Measurements from ENCODE around the gene SPCS3.
A peak's percentile ranks its signal among the peaks of the same experiment; 100 is the strongest.

Gene SPCS3

DNA sequence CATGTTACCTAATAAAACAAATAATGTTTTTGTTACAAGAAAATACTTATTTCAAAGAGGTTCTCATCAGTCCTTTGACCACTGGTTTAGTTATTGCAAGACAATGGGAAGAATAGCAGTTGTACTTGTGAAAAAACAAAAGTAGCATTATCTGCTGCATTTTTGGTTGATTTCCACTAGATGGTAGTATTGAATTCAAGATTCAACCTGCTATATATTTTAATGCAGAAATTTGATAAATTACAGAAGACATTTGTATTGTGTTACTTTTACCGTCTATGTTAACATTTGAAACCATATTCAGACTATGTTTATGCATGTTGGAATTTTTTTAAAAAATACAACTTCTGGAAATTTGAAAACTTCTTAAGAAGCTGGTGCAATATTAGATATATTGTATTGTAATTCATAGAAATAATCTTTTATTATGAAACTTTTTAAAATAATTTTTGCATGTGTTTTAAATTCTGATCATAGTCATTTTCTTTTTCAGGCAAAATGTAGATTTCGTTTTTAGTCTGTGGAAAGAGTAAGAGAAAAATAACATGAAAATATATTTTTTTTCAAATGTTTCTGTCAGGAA lies 56.4 kb downstream of the SPCS3 start:
- peak; percentile 43 for DNase-seq (ENCODE audit: low read depth)
- TF ChIP-seq, protein P1, sequence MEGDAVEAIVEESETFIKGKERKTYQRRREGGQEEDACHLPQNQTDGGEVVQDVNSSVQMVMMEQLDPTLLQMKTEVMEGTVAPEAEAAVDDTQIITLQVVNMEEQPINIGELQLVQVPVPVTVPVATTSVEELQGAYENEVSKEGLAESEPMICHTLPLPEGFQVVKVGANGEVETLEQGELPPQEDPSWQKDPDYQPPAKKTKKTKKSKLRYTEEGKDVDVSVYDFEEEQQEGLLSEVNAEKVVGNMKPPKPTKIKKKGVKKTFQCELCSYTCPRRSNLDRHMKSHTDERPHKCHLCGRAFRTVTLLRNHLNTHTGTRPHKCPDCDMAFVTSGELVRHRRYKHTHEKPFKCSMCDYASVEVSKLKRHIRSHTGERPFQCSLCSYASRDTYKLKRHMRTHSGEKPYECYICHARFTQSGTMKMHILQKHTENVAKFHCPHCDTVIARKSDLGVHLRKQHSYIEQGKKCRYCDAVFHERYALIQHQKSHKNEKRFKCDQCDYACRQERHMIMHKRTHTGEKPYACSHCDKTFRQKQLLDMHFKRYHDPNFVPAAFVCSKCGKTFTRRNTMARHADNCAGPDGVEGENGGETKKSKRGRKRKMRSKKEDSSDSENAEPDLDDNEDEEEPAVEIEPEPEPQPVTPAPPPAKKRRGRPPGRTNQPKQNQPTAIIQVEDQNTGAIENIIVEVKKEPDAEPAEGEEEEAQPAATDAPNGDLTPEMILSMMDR (conservative IDR thresholded peaks at IDR 0.05; ENCODE audit: control insufficient read depth, insufficient read depth, low read depth, low read length), result peak; percentile 51
- H3K4me3 ChIP-seq (ENCODE audit: control insufficient read depth, low read depth, low read length), result no peak overlapping the region

DNA sequence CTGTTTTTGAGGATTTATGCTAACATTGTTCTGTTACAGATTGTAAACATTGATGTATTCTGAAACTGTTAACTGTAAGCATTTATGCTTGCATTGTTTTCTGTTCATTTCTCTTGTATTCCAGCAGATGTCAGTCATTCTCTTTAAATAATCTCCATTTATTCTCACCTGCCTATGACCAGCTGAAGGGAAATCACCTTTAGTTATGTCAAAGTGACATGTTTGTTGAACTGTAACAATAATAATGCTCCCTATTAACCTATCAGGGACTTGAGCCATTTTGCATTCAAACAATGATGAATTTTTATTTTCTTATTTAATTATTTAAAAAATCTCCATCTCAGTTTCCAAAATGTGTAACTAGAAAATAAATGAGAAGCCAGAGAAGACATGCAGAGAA lies 58.0 kb downstream of the SPCS3 start:
- no peak overlapping the region for H3K4me3 ChIP-seq (ENCODE audit: control insufficient read depth, low read depth, low read length)
- DNase-seq (ENCODE audit: low read depth), result peak; percentile 40
- TF ChIP-seq, protein P1 (conservative IDR thresholded peaks at IDR 0.05; ENCODE audit: control insufficient read depth, insufficient read depth, low read depth, low read length), result peak; percentile 56

DNA sequence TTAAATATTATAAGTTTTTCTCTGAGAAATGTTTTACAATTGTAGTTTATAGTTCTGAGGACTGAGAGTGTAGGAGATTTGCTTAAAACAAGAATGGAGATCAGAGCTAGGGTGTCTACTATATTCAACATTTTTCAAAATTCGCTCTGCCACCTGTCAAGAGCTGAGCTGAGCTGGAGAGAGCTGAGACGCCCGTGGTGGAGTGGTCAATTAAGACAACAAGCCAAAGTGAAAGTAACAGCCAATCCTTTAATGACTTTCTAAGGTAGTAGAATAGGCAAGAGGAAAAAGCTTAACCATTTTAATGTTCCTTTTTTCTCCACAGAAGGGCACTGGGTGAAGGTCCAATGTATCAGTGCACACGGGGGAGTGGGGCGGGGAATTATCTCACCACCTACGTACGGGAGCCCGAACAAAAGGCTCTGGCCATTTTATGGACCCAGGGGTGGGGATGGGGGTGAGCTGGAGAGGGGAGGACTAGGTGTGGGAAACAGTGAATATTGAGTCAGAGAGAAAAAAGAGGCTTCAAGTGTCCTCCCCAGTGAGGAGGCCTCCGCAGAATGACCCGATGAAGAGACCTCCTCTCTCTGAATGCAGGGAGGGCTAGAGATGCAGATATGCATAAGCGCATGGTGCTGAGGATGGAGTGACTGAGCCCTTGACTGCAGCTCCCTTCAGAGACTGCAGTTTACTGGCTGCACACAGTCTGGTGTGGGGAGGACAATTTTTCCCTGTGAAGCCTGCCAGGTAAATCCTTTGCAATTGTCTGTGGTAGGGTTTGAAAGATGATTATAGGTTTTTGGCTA lies 60.8 kb downstream of the SPCS3 start:
- DNase-seq (ENCODE audit: low read depth), result no peak
- no peak overlapping the region for H3K4me3 ChIP-seq (ENCODE audit: control insufficient read depth, low read depth, low read length)
- TF ChIP-seq, protein P1 (conservative IDR thresholded peaks at IDR 0.05; ENCODE audit: control insufficient read depth, insufficient read depth, low read depth, low read length), result no peak

All from fibroblast of mammary gland (primary cell).